Tongue (tissue), 2 donors: ENCODE measurements around the gene TRIM58. TPM values are rescaled to one million over a fixed set of nuclear protein-coding genes. Genes with fewer than 3 reads are reported as not detected.
A peak's percentile ranks its signal among the peaks of the same experiment; 100 is the strongest.

Source experiments
- DNase-seq: peaks from one replicate; pipeline ENCODE4 v3.0.0-alpha.2; 2015
- total RNA-seq: library from RNA; depleted of rRNA; stranded (reverse); fragments of >200 nt; gene quantifications from one replicate; pipeline ENCODE4 v1.2.3, GENCODE V29; 2014

TRIM58 gene
- total RNA-seq, 1 donor from 2014 or later: 2.5 TPM

DNA sequence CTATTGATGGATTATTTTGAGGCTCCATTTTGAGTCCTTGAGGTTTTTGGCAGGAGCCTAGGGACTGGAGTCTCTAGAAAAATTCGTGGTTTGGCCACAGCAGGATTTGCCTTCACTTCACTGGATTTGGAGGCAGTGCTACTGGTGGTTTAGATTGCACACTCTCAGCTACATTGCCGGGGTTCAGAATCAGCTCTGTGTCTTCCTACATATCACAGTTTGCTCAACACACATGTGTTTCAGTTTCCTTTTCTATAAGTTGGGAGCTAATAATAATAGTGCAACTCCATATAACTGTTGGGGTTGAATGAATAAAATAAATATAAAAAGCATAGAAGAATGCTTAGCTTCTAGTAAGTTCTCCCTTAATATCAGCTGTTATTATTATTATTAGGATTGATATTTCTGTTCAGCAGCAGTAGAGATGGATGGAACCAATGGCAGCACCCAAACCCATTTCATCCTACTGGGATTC lies 38.2 kb downstream of the TRIM58 start, which contains the start of gene OR2W3:
Gene OR2W3 (plus strand): TSS at position 425 of the 475 bp plus-strand sequence. CDS start 0 bp downstream, at position 425.
- DNase-seq: no peak

DNA sequence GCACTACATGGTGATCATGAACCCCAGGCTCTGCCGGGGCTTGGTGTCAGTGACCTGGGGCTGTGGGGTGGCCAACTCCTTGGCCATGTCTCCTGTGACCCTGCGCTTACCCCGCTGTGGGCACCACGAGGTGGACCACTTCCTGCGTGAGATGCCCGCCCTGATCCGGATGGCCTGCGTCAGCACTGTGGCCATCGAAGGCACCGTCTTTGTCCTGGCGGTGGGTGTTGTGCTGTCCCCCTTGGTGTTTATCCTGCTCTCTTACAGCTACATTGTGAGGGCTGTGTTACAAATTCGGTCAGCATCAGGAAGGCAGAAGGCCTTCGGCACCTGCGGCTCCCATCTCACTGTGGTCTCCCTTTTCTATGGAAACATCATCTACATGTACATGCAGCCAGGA lies 39.0 kb downstream of the TRIM58 start:
- DNase-seq: no peak

DNA sequence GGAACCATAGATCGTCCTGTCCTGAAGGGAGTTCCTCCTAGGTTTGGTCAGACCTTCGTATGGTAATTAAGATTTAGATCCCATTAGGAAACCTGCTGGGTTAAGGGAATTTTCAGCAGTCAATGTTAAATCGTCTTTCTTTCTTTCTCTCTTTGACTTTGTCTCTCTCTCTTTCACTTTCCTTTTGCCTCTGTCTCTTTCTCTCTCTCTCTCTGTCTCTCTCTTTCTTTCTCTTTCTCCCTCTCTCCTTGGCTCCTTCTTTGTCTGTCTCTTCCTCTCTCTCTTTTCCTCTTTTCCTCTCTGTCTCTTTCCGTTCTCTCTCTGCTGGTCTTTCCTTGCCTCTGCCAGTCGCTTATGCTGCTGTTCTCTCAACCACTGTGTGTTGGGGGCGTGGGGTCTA lies 47.1 kb downstream of the TRIM58 start:
- no peak for DNase-seq

DNA sequence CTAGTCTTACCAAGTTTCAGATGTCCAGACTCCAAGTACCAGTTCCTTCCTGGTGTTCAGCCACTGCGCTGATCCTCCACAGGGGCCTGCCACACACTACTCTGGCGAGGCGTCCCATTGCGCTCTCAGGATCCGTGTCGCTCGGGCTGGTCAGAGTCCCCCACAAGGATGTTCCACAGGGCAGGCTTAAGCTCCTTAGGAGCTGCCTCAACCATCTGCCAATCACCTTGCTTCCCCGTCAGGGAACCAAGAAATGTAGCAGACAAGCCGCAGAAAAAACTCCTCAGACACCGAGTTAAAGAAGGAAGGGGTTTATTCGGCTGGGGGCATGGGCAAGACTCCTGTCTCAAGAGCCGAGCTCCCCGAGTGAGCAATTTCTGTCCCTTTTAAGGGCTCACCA lies 48.2 kb downstream of the TRIM58 start:
- DNase-seq: no peak

DNA sequence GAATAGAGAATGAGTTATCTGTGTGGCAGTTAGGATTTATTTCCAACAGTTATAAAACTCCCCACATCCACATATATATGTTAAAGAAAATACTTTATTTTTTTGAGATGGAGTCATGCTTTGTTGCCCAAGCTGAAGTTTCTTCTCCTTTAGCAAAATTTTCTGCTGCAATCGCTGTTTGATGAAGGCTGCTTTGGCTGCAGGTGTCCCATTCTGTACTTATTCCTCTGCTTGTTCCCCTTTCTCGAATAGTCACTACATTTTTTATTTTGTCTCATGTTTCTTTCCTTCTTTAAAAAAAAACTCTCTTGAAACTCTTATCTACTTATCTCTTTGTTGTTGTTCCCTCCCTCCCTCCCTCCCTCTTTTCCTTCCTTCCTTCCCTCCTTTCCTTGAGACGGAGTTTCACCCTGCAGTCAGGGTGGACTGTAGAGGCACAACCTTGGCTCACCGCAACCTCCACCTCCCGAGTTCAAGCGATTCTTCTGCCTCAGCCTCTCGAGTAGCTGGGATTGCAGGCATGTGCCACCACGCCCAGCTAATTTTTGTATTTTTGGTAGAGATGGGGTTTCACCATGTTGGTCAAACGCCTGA lies 49.0 kb downstream of the TRIM58 start:
- DNase-seq: no peak

DNA sequence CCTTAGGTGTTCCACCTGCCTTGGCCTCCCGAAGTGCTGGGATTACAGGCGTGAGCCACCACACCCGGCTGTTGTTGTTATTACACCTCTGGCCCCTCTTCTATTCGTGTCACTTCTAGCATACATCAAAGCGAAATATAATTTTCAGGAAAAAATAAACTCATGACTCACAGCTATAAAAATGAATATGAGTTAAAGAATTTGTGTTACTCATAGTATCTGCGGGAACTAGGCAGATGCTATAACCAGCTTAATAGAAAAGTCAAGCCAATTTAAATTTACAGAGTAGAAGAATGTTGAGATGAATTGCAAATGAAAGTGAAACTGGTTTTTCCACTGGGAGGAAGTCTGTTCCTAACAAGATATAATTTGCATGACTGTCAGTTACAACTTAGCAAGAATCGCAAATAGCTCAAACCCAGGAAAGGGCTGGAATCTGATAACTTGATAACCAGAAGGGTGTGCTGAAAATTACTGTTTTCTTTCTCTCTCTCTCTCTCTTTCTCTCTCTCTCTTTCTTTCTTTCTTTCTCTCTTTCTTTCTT lies 49.6 kb downstream of the TRIM58 start:
- DNase-seq: no peak

DNA sequence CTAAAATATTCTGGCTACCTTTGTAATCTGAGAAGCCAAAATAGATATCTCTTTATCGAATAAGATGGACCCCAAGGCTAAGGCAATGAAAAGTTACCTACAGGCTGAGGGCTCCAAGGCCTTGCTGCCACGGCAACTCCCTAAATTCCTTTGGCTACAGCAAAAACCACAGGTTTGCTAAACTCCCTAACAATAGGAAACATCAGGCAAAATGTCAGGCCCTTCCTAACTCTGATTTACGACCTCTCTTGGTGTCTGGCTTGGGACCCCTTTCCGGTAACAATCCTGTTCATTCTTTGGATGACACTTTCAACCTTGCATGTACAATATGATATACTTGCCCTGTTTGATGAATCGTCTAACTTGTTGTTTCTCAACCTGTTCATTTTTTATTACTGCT lies 51.8 kb downstream of the TRIM58 start:
- no peak for DNase-seq

DNA sequence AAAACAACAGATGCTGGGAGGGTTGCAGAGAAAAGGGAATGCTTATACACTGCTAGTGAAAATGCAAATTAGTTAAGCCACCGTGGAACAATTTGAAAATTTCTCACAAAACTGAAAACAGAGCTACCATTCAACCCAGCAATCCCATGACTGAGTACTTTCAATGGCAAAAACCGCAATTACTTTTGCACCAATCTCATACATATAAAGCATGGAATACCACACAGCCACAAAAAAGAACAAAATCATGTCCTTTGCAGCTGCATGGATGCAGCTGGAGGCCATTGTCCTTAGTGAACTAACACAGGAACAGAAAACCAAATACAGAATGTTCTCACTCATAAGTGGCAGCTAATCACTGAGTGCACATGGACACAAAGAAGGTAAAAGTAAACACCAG lies 56.8 kb downstream of the TRIM58 start:
- no peak for DNase-seq

DNA sequence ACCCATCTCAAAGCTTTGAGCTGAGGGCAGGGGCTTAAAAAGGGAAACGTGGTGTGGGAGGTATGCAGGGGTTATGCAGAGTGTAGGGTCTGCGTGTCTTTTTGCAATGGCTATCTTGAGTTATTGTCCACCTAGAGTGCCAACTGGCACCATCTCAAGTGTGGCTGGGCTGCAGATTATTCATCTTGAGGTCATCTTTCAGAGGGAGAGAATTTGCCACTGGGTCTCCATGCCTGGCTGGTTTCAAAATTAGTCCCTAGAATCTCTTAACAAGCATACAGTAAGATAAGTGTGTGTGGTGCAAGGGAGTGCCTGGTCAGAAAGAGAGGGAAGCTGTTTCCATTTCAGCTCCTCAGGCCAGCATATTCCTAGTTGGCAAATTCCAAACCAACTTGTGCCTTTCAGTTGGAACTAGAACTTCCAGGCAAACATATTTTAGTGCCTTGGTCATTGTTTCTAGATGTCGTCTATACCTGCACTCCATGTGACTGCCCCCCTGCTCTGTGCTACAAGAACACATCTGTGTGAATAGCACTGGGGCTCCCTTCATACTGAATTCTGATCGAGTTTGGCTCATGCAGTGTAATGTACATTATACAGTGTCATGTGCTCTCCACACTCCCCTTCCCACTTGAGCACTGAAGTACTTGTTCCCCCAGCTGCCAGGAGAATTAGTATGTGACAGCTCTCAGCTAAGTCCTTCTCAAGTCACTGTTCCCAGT lies 58.1 kb downstream of the TRIM58 start:
- DNase-seq: peak; percentile 17

DNA sequence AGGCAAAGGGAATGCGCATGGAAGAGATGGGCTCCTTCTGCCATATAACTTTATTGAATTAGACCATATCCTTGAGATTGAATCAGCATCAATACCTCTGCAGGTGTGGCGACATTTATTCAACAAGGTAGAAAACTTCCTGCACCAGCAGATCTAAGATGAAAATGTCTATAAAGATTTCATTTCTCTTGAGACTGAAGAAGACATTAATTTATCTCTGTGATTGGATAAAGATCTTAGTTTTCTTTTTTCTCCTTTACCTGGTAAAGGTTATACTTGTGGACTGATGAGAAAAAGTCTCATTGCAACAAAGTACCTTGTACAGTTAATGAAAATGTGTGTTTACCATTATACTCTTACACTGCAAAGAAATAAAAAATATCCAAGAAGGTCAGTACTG lies 63.0 kb downstream of the TRIM58 start, which contains the start of gene OR2T8:
Gene OR2T8 (plus strand): TSS at position 301 of the 400 bp plus-strand sequence. CDS start 766 bp downstream, outside the sequence.
- DNase-seq: no peak

DNA sequence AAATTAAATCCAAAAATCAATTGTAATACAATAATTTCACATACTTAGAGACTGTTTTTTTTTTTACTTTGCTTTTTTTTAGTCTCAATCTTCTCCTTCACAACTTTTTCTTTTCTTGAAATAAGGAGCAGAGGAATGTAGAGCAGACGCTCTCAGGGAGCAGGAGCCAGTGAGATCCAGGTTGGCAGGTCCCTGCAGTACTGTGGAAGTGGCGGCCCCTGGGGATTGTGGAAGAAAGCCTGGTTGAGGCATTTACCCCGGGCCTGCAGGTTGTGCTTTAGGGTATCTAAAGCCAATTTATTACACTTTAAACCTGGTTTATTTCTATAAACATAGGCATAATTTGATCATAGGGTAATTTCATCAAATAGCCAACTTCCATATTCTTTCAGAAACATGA lies 67.0 kb downstream of the TRIM58 start:
- DNase-seq: no peak

DNA sequence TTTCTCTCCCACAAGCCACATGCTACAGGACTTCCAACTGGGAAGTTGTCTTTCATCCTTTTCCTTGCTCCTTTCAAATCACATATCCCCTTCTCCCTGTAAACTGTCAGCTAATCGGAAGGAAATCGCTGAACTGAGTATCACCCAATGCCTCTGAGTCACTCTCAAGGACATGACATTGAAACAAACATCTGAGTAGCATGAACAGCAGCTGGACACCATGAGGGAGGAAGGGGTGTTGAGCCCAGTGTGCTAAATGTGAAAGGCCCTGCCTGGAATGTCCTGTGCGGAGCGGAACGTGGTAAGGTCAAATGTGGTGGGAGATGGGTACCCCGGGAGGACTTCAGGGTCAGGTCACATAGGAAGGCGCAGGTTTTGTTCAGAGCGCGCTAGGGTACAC lies 67.9 kb downstream of the TRIM58 start, which contains the start of gene OR2AJ1:
Gene OR2AJ1 (plus strand): TSS at position 22 of the 400 bp plus-strand sequence. CDS start 8,880 bp downstream, outside the sequence.
- DNase-seq: no peak

Other genes starting within 250 kb of the TRIM58 start
- not detected for gene OR13G1, start 177.4 kb upstream of the TRIM58 start, total RNA-seq
- not detected for gene OR6F1, start 140.5 kb upstream of the TRIM58 start, total RNA-seq
- not detected for gene OR14K1, start 118.6 kb upstream of the TRIM58 start, total RNA-seq
- not detected for gene OR14A2, start 109.0 kb upstream of the TRIM58 start, total RNA-seq
- not detected for gene OR1C1, start 96.6 kb upstream of the TRIM58 start, total RNA-seq
- gene OR14A16, start 33.1 kb upstream of the TRIM58 start, total RNA-seq: not detected
- gene OR11L1, start 15.3 kb upstream of the TRIM58 start, total RNA-seq: not detected
- gene OR2W3, start 38.4 kb downstream of the TRIM58 start, total RNA-seq: 1.2 TPM
- not detected for gene OR2T8, start 63.1 kb downstream of the TRIM58 start, total RNA-seq
- gene OR2AJ1, start 67.7 kb downstream of the TRIM58 start, total RNA-seq: not detected
- not detected for gene OR2L8, start 91.7 kb downstream of the TRIM58 start, total RNA-seq
- not detected for gene OR2AK2, start 108.0 kb downstream of the TRIM58 start, total RNA-seq
- gene OR2L5, start 156.5 kb downstream of the TRIM58 start, total RNA-seq: not detected
- not detected for gene OR2L2, start 172.9 kb downstream of the TRIM58 start, total RNA-seq
- gene OR2L3, start 189.6 kb downstream of the TRIM58 start, total RNA-seq: 0.10 TPM
- gene OR2L13, start 238.0 kb downstream of the TRIM58 start, total RNA-seq: not detected